Mesendoderm (in vitro differentiated cells): ENCODE data around the gene LZTS3.
"Not testable (repeated sequence)": the region's sequence is repeated elsewhere in the genome, so short reads cannot be mapped to it uniquely, and the experiment has no call there.

Experiments
- DNase-seq: peaks from one replicate; pipeline ENCODE4 v3.0.0; 2013
- H2AK5ac ChIP-seq: 2 replicates; pipeline ENCODE4 v1.6.1; 2013; ENCODE audit warnings: low read length, inconsistent platforms
- H2BK120ac ChIP-seq: 2 replicates; pipeline ENCODE4 v1.6.1; 2013; ENCODE audit warnings: low read depth, mild to moderate bottlenecking, low read length, moderate library complexity, mixed read lengths
- H2BK15ac ChIP-seq: replicated peaks from 2 replicates; pipeline ENCODE4 v1.6.1; 2013; ENCODE audit warnings: low read depth, mild to moderate bottlenecking, moderate library complexity
- H2BK5ac ChIP-seq: 2 replicates; pipeline ENCODE4 v1.6.1; 2013; ENCODE audit warnings: low read length, inconsistent platforms
- H3K18ac ChIP-seq: 2 replicates; pipeline ENCODE4 v1.6.1; 2013; ENCODE audit warnings: mild to moderate bottlenecking, low read length, mixed read lengths
- H3K23ac ChIP-seq: one replicate; pipeline ENCODE4 v1.6.1; 2013; ENCODE audit warnings: low read length
- H3K27ac ChIP-seq: 2 replicates; pipeline ENCODE4 v1.5.1; 2013; ENCODE audit warnings: low read depth, mild to moderate bottlenecking, inconsistent platforms, low read length, moderate library complexity
- H3K27me3 ChIP-seq: 2 replicates; pipeline ENCODE4 v1.6.1; 2013; ENCODE audit warnings: low read length, control low read depth, mild to moderate bottlenecking, inconsistent platforms; ENCODE audit not compliant: insufficient read depth, poor library complexity
- H3K36me3 ChIP-seq: 2 replicates; pipeline ENCODE4 v1.6.1; 2013; ENCODE audit warnings: low read length, inconsistent platforms; ENCODE audit not compliant: control insufficient read depth, insufficient read depth
- H3K4ac ChIP-seq: one replicate; pipeline ENCODE4 v1.6.1; 2013; ENCODE audit warnings: low read depth, mild to moderate bottlenecking, low read length, moderate library complexity
- H3K4me1 ChIP-seq: 2 replicates; pipeline ENCODE4 v1.6.1; 2013; ENCODE audit warnings: low read depth, low read length, inconsistent platforms; ENCODE audit not compliant: control insufficient read depth
- H3K4me2 ChIP-seq: 2 replicates; pipeline ENCODE4 v1.6.1; 2013; ENCODE audit warnings: low read length
- H3K4me3 ChIP-seq: 2 replicates; pipeline ENCODE4 v1.5.1; 2013; ENCODE audit warnings: mild to moderate bottlenecking, low read length
- H3K56ac ChIP-seq: one replicate; pipeline ENCODE4 v1.6.1; 2013; ENCODE audit warnings: low read length
- H3K79me1 ChIP-seq: 2 replicates; pipeline ENCODE4 v1.6.1; 2013; ENCODE audit warnings: low read length, inconsistent platforms
- H3K79me2 ChIP-seq: 2 replicates; pipeline ENCODE4 v1.6.1; 2013; ENCODE audit warnings: mild to moderate bottlenecking, low read length; ENCODE audit not compliant: control insufficient read depth, insufficient read depth
- H3K9ac ChIP-seq: 2 replicates; pipeline ENCODE4 v1.6.1; 2013; ENCODE audit warnings: low read length, inconsistent platforms
- H4K5ac ChIP-seq: one replicate; pipeline ENCODE4 v1.6.1; 2013; ENCODE audit warnings: low read length
- H4K8ac ChIP-seq: one replicate; pipeline ENCODE4 v1.6.1; 2013; ENCODE audit warnings: low read depth, mild to moderate bottlenecking, control low read depth, low read length, moderate library complexity
- WGBS: extraction: QIAGEN DNeasy Blood & Tissue Kit; methylation state at CpG from one replicate; pipeline ENCODE4 v1.1.7; 2013; ENCODE audit warnings: low lambda C conversion rate, missing lambda C conversion rate; ENCODE audit not compliant: insufficient coverage; ENCODE audit errors: extremely low coverage; 5-methylcytosine and 5-hydroxymethylcytosine counted together

LZTS3 gene

GRCh38 chr20:3156811-3157619 is 16.3 kb downstream of the LZTS3 start:
- Histone ChIP-seq H3K4ac (no peak overlapping the region), H3K4me3 (no peak overlapping the region), H3K4me2 (no peak overlapping the region), H3K18ac (no peak overlapping the region), H4K5ac (no peak overlapping the region), H3K79me1 (peaks cover 22% of the 10 kb centered on the region), H2BK5ac (no peak overlapping the region), H2BK120ac (no peak overlapping the region), H3K9ac (no peak overlapping the region), H3K27me3 (peaks cover 3% of the 10 kb centered on the region), H3K4me1 (peaks cover 3% of the 10 kb centered on the region), H4K8ac (no peak overlapping the region), H3K79me2 (peaks cover 44% of the 10 kb centered on the region), H2BK15ac (no peak overlapping the region), H3K23ac (no peak overlapping the region), H2AK5ac (no peak overlapping the region), H3K36me3 (no peaks in the 10 kb centered on the region), H3K27ac (no peak overlapping the region), H3K56ac (no peak overlapping the region)
- no CpG with 5 or more reads among the region's 8 CpGs for WGBS
- DNase-seq = no peak

- H3K79me2 ChIP-seq = peaks cover 26% of the 10 kb centered on the region
- peaks cover 23% of the 10 kb centered on the region for H3K79me1 ChIP-seq
- H2AK5ac ChIP-seq, H4K8ac ChIP-seq, H3K18ac ChIP-seq, H4K5ac ChIP-seq, H3K23ac ChIP-seq, H3K56ac ChIP-seq, H3K4me2 ChIP-seq, H3K4ac ChIP-seq, H3K4me1 ChIP-seq, H3K27me3 ChIP-seq, H2BK120ac ChIP-seq, H3K4me3 ChIP-seq, H3K27ac ChIP-seq, H3K9ac ChIP-seq, H2BK15ac ChIP-seq, H3K36me3 ChIP-seq, H2BK5ac ChIP-seq, DNase-seq: not testable (repeated sequence)
- WGBS = no CpG with 5 or more reads among the region's 10 CpGs
These were observed 21.2 kb downstream of the LZTS3 start for GRCh38 chr20:3152057-3152644.

GRCh38 chr20:3150908-3151307 is 22.4 kb downstream of the LZTS3 start:
- Histone ChIP-seq H2AK5ac (no peak overlapping the region), H3K79me2 (peaks cover 17% of the 10 kb centered on the region), H3K9ac (no peak overlapping the region), H3K27me3 (no peaks in the 10 kb centered on the region), H3K4me3 (no peak overlapping the region), H3K36me3 (peaks cover 2% of the 10 kb centered on the region), H3K4me2 (no peak overlapping the region), H3K4ac (no peak overlapping the region), H4K5ac (no peak overlapping the region), H3K23ac (no peak overlapping the region), H4K8ac (no peak overlapping the region), H3K18ac (no peak overlapping the region), H3K56ac (no peak overlapping the region), H2BK120ac (no peak overlapping the region), H3K4me1 (no peaks in the 10 kb centered on the region), H3K79me1 (peaks cover 19% of the 10 kb centered on the region), H2BK15ac (no peak overlapping the region), H3K27ac (no peak overlapping the region), H2BK5ac (no peak overlapping the region)
- DNase-seq = no peak

- H3K4me3 ChIP-seq = no peak overlapping the region
- H3K27me3 ChIP-seq = no peaks in the 10 kb centered on the region
- no peak overlapping the region for H3K56ac ChIP-seq
- H2BK15ac ChIP-seq = no peak overlapping the region
- H2BK120ac ChIP-seq = no peak overlapping the region
- H3K23ac ChIP-seq = no peak overlapping the region
- no peak for DNase-seq
- H3K18ac ChIP-seq = no peak overlapping the region
- no peaks in the 10 kb centered on the region for H3K4me1 ChIP-seq
- H3K79me2 ChIP-seq = peaks cover 3% of the 10 kb centered on the region
- H3K4me2 ChIP-seq = no peak overlapping the region
- no peak overlapping the region for H3K27ac ChIP-seq
- no peak overlapping the region for H3K4ac ChIP-seq
- H2AK5ac ChIP-seq = no peak overlapping the region
- H3K9ac ChIP-seq = no peak overlapping the region
- no peak overlapping the region for H4K8ac ChIP-seq
- no CpG with 5 or more reads among the region's 10 CpGs for WGBS
- peaks cover 2% of the 10 kb centered on the region for H3K36me3 ChIP-seq
- H2BK5ac ChIP-seq = no peak overlapping the region
- H4K5ac ChIP-seq = no peak overlapping the region
- H3K79me1 ChIP-seq = peaks cover 14% of the 10 kb centered on the region
These were observed 26.5 kb downstream of the LZTS3 start for GRCh38 chr20:3146732-3147341.

GRCh38 chr20:3141757-3142156 is 31.6 kb downstream of the LZTS3 start:
- peaks cover 2% of the 10 kb centered on the region for H3K79me1 ChIP-seq

More at GRCh38 chr20:3141757-3142156, 31.6 kb downstream of the LZTS3 start:
- Histone ChIP-seq H2AK5ac (no peak overlapping the region), H3K9ac (no peak overlapping the region), H3K18ac (no peak overlapping the region), H2BK5ac (no peak overlapping the region), H3K4me3 (no peak overlapping the region), H2BK15ac (no peak overlapping the region), H3K27ac (no peak overlapping the region), H3K23ac (no peak overlapping the region), H3K4me1 (no peaks in the 10 kb centered on the region), H3K56ac (no peak overlapping the region), H3K79me2 (no peaks in the 10 kb centered on the region), H3K4ac (no peak overlapping the region), H3K4me2 (no peak overlapping the region), H4K8ac (no peak overlapping the region), H3K27me3 (no peaks in the 10 kb centered on the region), H3K36me3 (no peaks in the 10 kb centered on the region), H4K5ac (no peak overlapping the region), H2BK120ac (no peak overlapping the region)
- WGBS = no CpG with 5 or more reads among the region's 3 CpGs
- no peak for DNase-seq
